ENCODE measurements around the gene ZBTB5.

The ZBTB5 gene

DNA sequence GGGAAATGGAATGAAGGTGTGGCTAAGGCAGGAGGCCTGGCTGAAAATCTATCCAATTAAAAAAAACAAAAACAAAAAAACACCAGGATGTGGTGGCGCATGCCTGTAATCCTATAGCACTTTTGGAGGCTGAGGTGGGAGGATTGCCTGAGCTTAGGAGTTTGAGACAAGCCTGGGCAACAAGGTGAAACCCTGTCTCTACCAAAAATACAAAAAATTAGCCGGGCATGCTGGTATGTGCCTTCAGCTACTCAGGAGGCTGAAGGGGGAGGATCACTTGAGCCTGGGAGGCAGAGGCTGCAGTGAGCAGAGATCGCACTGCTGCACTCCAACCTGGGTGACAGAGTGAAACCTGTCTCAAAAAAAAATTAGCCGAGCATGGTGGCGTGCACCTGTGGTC is 21.7 kb downstream of the ZBTB5 start:
- in situ Hi-C loops (cut with MboI; ENCODE audit: low sequenced_read_pairs, unreplicated experiment): no loop called here
- no peak for DNase-seq (ENCODE audit: low spot score)
- TF ChIP-seq, protein P1, sequence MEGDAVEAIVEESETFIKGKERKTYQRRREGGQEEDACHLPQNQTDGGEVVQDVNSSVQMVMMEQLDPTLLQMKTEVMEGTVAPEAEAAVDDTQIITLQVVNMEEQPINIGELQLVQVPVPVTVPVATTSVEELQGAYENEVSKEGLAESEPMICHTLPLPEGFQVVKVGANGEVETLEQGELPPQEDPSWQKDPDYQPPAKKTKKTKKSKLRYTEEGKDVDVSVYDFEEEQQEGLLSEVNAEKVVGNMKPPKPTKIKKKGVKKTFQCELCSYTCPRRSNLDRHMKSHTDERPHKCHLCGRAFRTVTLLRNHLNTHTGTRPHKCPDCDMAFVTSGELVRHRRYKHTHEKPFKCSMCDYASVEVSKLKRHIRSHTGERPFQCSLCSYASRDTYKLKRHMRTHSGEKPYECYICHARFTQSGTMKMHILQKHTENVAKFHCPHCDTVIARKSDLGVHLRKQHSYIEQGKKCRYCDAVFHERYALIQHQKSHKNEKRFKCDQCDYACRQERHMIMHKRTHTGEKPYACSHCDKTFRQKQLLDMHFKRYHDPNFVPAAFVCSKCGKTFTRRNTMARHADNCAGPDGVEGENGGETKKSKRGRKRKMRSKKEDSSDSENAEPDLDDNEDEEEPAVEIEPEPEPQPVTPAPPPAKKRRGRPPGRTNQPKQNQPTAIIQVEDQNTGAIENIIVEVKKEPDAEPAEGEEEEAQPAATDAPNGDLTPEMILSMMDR (IDR thresholded peaks at IDR 0.05; ENCODE audit: borderline replicate concordance, control extremely low read depth, extremely low read depth, insufficient read depth, missing control alignments): no peak

DNA sequence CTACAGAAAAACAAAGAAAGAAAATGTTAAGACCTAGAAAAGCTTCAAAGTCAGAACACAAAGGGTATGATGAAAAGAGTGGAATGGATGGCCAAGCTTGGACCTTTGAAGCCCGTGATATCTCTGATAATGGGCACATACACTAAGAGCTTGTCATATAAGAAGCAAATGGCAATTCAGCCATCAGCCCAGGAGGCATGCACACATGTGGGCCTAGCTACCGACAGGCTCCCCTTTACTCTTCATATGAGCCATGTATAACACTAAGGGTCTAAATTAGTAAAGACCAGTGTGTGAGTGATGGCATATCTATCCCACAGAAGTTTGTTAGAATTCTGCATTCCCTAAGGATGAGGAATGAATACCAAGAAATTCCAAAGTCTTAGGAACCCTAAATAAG is 22.7 kb downstream of the ZBTB5 start:
- no peak for DNase-seq (ENCODE audit: low spot score)
- in situ Hi-C loops (cut with MboI; ENCODE audit: low sequenced_read_pairs, unreplicated experiment): no loop called here
- TF ChIP-seq, protein P1 (IDR thresholded peaks at IDR 0.05; ENCODE audit: borderline replicate concordance, control extremely low read depth, extremely low read depth, insufficient read depth, missing control alignments): no peak

DNA sequence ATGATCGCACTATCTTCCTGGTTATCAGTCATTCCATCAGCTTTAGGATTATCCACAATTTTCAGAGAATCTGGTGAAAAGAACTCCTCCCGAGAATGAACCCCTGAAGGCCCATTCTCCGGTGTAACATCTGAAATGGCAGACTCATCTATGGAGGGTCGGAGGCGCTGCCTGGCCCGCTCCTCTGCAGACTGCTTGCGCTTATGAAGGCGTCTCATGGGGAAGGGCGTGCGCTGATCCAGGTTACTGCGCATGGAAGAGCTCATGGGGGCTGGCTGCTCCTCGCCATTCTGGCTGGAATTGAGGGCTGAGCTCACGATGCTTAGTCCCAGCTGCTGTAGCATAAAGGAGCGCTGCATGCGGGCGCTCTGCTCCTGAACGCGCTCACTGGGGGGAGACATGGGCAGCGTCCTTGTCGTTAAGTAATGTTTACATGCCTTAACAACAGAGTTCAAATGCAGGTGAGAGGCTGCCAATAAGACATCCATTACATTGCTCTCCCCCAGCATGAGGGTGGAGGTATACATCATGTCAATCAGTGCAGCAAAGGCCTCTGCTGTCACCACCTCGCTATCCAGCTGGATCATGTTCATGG is 23.4 kb downstream of the ZBTB5 start:
- no peak for DNase-seq (ENCODE audit: low spot score)
- TF ChIP-seq, protein P1 (IDR thresholded peaks at IDR 0.05; ENCODE audit: borderline replicate concordance, control extremely low read depth, extremely low read depth, insufficient read depth, missing control alignments): no peak
- in situ Hi-C loops (cut with MboI; ENCODE audit: low sequenced_read_pairs, unreplicated experiment): no loop called here

DNA sequence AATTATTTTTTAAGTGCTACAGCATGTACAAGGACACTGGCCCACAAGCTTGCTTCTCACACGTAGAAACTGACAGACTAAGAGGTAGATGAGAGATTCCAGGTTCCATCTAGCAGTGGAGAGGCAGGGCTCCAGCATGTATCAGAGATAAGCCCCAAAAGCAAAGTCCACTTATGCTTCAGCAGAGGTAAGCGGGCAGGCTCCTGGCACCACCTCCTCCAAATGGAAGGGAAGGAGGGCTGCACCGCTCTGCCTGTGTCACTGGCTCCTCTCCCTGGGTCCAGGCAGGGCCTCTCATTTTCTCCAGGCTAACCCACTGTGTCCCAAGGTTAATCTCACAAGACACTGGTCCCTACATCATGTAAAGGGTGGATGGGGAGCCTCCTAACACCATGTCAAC is 26.9 kb downstream of the ZBTB5 start:
- in situ Hi-C loops (cut with MboI; ENCODE audit: low sequenced_read_pairs, unreplicated experiment): no loop called here
- TF ChIP-seq, protein P1 (IDR thresholded peaks at IDR 0.05; ENCODE audit: borderline replicate concordance, control extremely low read depth, extremely low read depth, insufficient read depth, missing control alignments): no peak
- no peak for DNase-seq (ENCODE audit: low spot score)

DNA sequence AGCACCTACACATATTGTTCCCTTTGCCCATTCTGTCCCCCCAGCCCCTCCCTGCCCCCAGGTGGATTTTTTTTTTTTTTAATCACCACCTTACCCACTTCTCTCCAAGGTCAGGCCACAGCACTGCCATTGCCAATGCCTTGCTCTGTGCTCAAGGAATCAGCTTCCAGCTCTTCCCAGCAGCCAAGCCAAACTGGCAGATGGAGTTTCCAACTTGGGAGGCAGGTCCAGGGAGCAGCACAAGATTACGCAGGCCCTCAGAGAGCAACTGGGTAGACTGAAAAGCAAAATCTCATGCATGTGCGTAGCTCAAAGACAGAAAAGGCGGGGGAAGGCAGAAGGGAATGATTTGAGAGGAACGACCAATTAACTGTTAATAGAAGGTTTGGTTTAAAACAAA is 27.6 kb downstream of the ZBTB5 start:
- no peak for DNase-seq (ENCODE audit: low spot score)
- in situ Hi-C loops (cut with MboI; ENCODE audit: low sequenced_read_pairs, unreplicated experiment): no loop called here
- TF ChIP-seq, protein P1 (IDR thresholded peaks at IDR 0.05; ENCODE audit: borderline replicate concordance, control extremely low read depth, extremely low read depth, insufficient read depth, missing control alignments): no peak

DNA sequence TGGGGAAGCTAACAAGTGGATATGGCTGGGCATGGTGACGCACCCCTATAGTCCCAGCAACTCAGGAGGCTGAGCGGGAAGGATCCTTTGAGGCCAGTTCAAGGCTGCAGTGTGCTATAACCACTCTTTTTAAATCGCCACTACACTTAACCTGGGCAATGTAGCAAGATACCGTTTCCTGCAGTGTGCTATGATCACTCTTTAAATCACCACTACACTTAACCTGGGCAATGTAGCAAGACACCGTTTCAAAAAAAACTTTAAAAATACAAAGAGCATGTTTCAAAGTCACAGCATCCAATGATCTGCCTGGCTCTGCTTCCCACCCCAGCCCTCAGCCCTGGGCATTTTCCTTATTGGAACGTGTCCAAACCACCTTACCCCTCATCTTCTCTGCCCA is 28.2 kb downstream of the ZBTB5 start:
- TF ChIP-seq, protein P1 (IDR thresholded peaks at IDR 0.05; ENCODE audit: borderline replicate concordance, control extremely low read depth, extremely low read depth, insufficient read depth, missing control alignments): no peak
- in situ Hi-C loops (cut with MboI; ENCODE audit: low sequenced_read_pairs, unreplicated experiment): no loop called here
- DNase-seq (ENCODE audit: low spot score): no peak

All from GM13976 (cell line).